MG63 (cell line): Measurements from ENCODE around the gene PCCA. TPM values are rescaled to one million over a fixed set of nuclear protein-coding genes. Genes with fewer than 3 reads are reported as not detected.
"Not testable (repeated sequence)": the region's sequence is repeated elsewhere in the genome, so short reads cannot be mapped to it uniquely, and the experiment has no call there.

Experiments
- DNase-seq: peaks from one replicate; pipeline ENCODE4 v3.0.0-alpha.2; 2020
- H3K27me3 ChIP-seq: fragments of 250-450 bp; sonication (Bioruptor Pico); 2 replicates; pipeline ENCODE4 v1.5.1; 2020; ENCODE audit warnings: mild to moderate bottlenecking, moderate library complexity
- H3K36me3 ChIP-seq: fragments of 250-450 bp; sonication (Bioruptor Pico); 2 replicates; pipeline ENCODE4 v1.5.1; 2020; ENCODE audit warnings: mild to moderate bottlenecking, moderate library complexity
- H3K4me3 ChIP-seq: fragments of 250-450 bp; sonication (Bioruptor Pico); 2 replicates; pipeline ENCODE4 v1.5.1; 2020; ENCODE audit warnings: mild to moderate bottlenecking, moderate library complexity
- H3K9me3 ChIP-seq: fragments of 250-450 bp; sonication (Bioruptor Pico); 2 replicates; pipeline ENCODE4 v1.5.1; 2020; ENCODE audit warnings: mild to moderate bottlenecking, moderate library complexity
- total RNA-seq: library from RNA; depleted of rRNA; stranded (reverse); fragments of >200 nt; shearing (Covaris generic); gene quantifications from 2 replicates; pipeline ENCODE4 v1.2.3, GENCODE V29; 2014; ENCODE audit warnings: low replicate concordance

The PCCA gene
- total RNA-seq, 1 experiment from 2014 or later, result 3.1 TPM

- no peak for DNase-seq
- Histone ChIP-seq H3K36me3 (no peaks in the 10 kb centered on the region; the same call in 1 of the 2 replicates), H3K4me3 (no peak overlapping the region), H3K27me3 (no peaks in the 10 kb centered on the region), H3K9me3 (0 out of 2 replicates have a peak, but pooled peaks cover 5% of the 10 kb centered on the region)
Observed at GRCh38 chr13:100125946-100126345, 37.1 kb downstream of the PCCA start.

GRCh38 chr13:100128373-100128772 is 39.5 kb downstream of the PCCA start:
- Histone ChIP-seq H3K27me3 (no peaks in the 10 kb centered on the region), H3K36me3 (no peaks in the 10 kb centered on the region), H3K9me3 (no peaks in the 10 kb centered on the region), H3K4me3 (no peak overlapping the region)
- peak; percentile 10 for DNase-seq

- H3K27me3 ChIP-seq, result no peaks in the 10 kb centered on the region
- no peaks in the 10 kb centered on the region for H3K36me3 ChIP-seq
- DNase-seq, result no peak
- no peaks in the 10 kb centered on the region for H3K9me3 ChIP-seq
- H3K4me3 ChIP-seq, result no peak overlapping the region
Observed at GRCh38 chr13:100128838-100129237, 39.9 kb downstream of the PCCA start.

- Histone ChIP-seq H3K4me3 (no peak overlapping the region), H3K36me3 (no peaks in the 10 kb centered on the region), H3K9me3 (no peaks in the 10 kb centered on the region), H3K27me3 (no peaks in the 10 kb centered on the region)
- DNase-seq, result no peak
Observed at GRCh38 chr13:100129605-100130004, 40.7 kb downstream of the PCCA start.

GRCh38 chr13:100130092-100130491 is 41.2 kb downstream of the PCCA start:
- Histone ChIP-seq H3K9me3 (no peaks in the 10 kb centered on the region), H3K36me3 (no peaks in the 10 kb centered on the region), H3K27me3 (no peaks in the 10 kb centered on the region), H3K4me3 (no peak overlapping the region)
- DNase-seq, result peak; percentile 83

GRCh38 chr13:100130930-100131511 is 42.1 kb downstream of the PCCA start:
- Histone ChIP-seq H3K9me3 (no peaks in the 10 kb centered on the region), H3K4me3 (no peak overlapping the region), H3K36me3 (no peaks in the 10 kb centered on the region), H3K27me3 (no peaks in the 10 kb centered on the region)
- no peak for DNase-seq

- no peaks in the 10 kb centered on the region for H3K27me3 ChIP-seq
- peak; percentile 37 for DNase-seq
- no peak overlapping the region for H3K4me3 ChIP-seq
- no peaks in the 10 kb centered on the region for H3K9me3 ChIP-seq
- H3K36me3 ChIP-seq, result no peaks in the 10 kb centered on the region
Observed at GRCh38 chr13:100131863-100132574, 43.1 kb downstream of the PCCA start.

- no peak overlapping the region for H3K4me3 ChIP-seq
- no peak for DNase-seq
- peaks cover 3% of the 10 kb centered on the region; the same call in 1 of the 2 replicates for H3K36me3 ChIP-seq
- H3K9me3 ChIP-seq, result peaks cover 9% of the 10 kb centered on the region; the same call in 1 of the 2 replicates
- H3K27me3 ChIP-seq, result no peaks in the 10 kb centered on the region
Observed at GRCh38 chr13:100138859-100139491, 50.1 kb downstream of the PCCA start.

GRCh38 chr13:100139817-100140216 is 50.9 kb downstream of the PCCA start:
- Histone ChIP-seq H3K9me3 (peaks cover 9% of the 10 kb centered on the region; the same call in 1 of the 2 replicates), H3K27me3 (no peaks in the 10 kb centered on the region), H3K4me3 (no peak overlapping the region), H3K36me3 (peaks cover 3% of the 10 kb centered on the region; the same call in 1 of the 2 replicates)
- DNase-seq, result no peak

GRCh38 chr13:100140441-100140840 is 51.5 kb downstream of the PCCA start:
- no peak for DNase-seq
- Histone ChIP-seq H3K4me3 (no peak overlapping the region), H3K9me3 (peaks cover 9% of the 10 kb centered on the region; the same call in 1 of the 2 replicates), H3K27me3 (no peaks in the 10 kb centered on the region), H3K36me3 (peaks cover 3% of the 10 kb centered on the region; the same call in 1 of the 2 replicates)

GRCh38 chr13:100141461-100141961 is 52.6 kb downstream of the PCCA start:
- not testable (repeated sequence) for H3K36me3 ChIP-seq, H3K4me3 ChIP-seq, DNase-seq, H3K27me3 ChIP-seq
- peaks cover 10% of the 10 kb centered on the region; the same call in 1 of the 2 replicates for H3K9me3 ChIP-seq

GRCh38 chr13:100146534-100146933 is 57.6 kb downstream of the PCCA start:
- H3K36me3 ChIP-seq, result peaks cover 4% of the 10 kb centered on the region; the same call in 1 of the 2 replicates
- no peaks in the 10 kb centered on the region for H3K27me3 ChIP-seq
- H3K9me3 ChIP-seq, result peaks cover 3% of the 10 kb centered on the region; the same call in 1 of the 2 replicates
- H3K4me3 ChIP-seq, result no peak overlapping the region
- no peak for DNase-seq

- Histone ChIP-seq H3K4me3 (no peak overlapping the region), H3K36me3 (peaks cover 4% of the 10 kb centered on the region; the same call in 1 of the 2 replicates), H3K27me3 (no peaks in the 10 kb centered on the region), H3K9me3 (peaks cover 3% of the 10 kb centered on the region; the same call in 1 of the 2 replicates)
- no peak for DNase-seq
Observed at GRCh38 chr13:100147825-100148224, 58.9 kb downstream of the PCCA start.

GRCh38 chr13:100148422-100148821 is 59.5 kb downstream of the PCCA start:
- H3K9me3 ChIP-seq, result peaks cover 3% of the 10 kb centered on the region; the same call in 1 of the 2 replicates
- no peak for DNase-seq
- H3K36me3 ChIP-seq, result peaks cover 4% of the 10 kb centered on the region; the same call in 1 of the 2 replicates
- no peaks in the 10 kb centered on the region for H3K27me3 ChIP-seq
- H3K4me3 ChIP-seq, result no peak overlapping the region

- Histone ChIP-seq H3K27me3 (no peaks in the 10 kb centered on the region), H3K4me3 (no peak overlapping the region), H3K36me3 (peaks cover 4% of the 10 kb centered on the region; the same call in 1 of the 2 replicates), H3K9me3 (peaks cover 3% of the 10 kb centered on the region; the same call in 1 of the 2 replicates)
- no peak for DNase-seq
Observed at GRCh38 chr13:100149389-100149788, 60.5 kb downstream of the PCCA start.

- DNase-seq, result not testable (repeated sequence)
Observed at GRCh38 chr13:100150711-100151110, 61.8 kb downstream of the PCCA start.

GRCh38 chr13:100154842-100155416 is 66.0 kb downstream of the PCCA start:
- Histone ChIP-seq H3K27me3 (no peaks in the 10 kb centered on the region), H3K4me3 (no peak overlapping the region), H3K9me3 (no peaks in the 10 kb centered on the region), H3K36me3 (no peaks in the 10 kb centered on the region; the same call in 1 of the 2 replicates)
- no peak for DNase-seq

More at GRCh38 chr13:100150711-100151110, 61.8 kb downstream of the PCCA start:
- not testable (repeated sequence) for H3K4me3 ChIP-seq, H3K36me3 ChIP-seq, H3K27me3 ChIP-seq, H3K9me3 ChIP-seq
